GM12872 (cell line): ENCODE results near the gene STK38.

Source experiments
- CTCF ChIP-seq: IDR thresholded peaks from 3 replicates; pipeline ENCODE4 v1.5.1; 2011; ENCODE audit warnings: low read depth, mild to moderate bottlenecking, low read length, moderate library complexity; ENCODE audit not compliant: insufficient read depth

STK38 gene

GRCh38 chr6:36590237-36590636, 43.0 kb upstream of the STK38 start:
- TF ChIP-seq CTCF: no peak

- no peak for TF ChIP-seq CTCF
Observed at GRCh38 chr6:36586606-36587005, 39.3 kb upstream of the STK38 start.

- no peak for TF ChIP-seq CTCF
Observed at GRCh38 chr6:36581716-36582115, 34.4 kb upstream of the STK38 start.

- TF ChIP-seq CTCF: no peak
Observed at GRCh38 chr6:36580184-36580526, 32.9 kb upstream of the STK38 start.

- no peak for TF ChIP-seq CTCF
Observed at GRCh38 chr6:36578431-36578830, 31.2 kb upstream of the STK38 start.

GRCh38 chr6:36578030-36578429, 30.8 kb upstream of the STK38 start:
- no peak for TF ChIP-seq CTCF

- no peak for TF ChIP-seq CTCF
Observed at GRCh38 chr6:36577301-36577700, 30.0 kb upstream of the STK38 start.

- TF ChIP-seq CTCF: no peak
Observed at GRCh38 chr6:36576578-36576977, 29.3 kb upstream of the STK38 start.
